Limb (tissue), 2 donors: ENCODE measurements around the gene KCNIP3.

Experiments
- DNase-seq, 2 donors: peaks; one replicate each; pipeline ENCODE4 v3.0.0-alpha.2; 2016; ENCODE audit errors: extremely low spot score in 2 of 2

The KCNIP3 gene

DNA sequence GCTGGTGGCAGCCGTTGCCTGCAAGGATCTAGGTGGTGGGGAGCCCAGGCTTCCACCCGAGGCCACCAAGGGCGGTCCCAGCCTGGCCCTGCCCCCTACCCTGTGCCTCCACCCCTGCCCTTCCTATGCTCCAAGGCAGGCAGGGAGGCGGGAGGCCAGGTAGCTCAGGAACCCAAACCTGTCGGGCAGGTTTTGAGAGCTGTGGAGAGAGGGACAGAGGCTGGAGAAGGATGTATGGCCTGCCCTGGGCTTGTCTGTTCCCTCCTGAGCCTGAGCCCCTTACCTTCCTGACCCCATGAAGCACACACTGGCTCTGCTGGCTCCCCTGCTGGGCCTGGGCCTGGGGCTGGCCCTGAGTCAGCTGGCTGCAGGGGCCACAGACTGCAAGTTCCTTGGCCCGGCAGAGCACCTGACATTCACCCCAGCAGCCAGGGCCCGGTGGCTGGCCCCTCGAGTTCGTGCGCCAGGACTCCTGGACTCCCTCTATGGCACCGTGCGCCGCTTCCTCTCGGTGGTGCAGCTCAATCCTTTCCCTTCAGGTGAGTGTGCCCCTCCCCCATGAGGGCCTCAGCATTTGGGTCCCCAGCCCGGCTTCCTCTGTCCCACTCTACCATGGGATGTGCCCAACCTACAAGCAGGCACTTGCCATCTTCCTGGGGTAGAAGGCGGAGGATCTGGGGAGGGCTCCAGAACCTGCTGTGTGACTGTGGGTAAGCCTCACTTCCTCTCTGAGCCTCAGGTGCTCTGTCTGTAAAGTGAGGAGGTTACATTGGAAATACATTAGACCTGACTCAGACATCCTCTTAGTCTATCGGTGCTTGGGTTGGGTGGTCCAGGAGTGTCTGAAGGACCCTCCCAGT is 22.6 kb upstream of the KCNIP3 start, which contains the start of gene PROM2:
Gene PROM2 (plus strand): TSS at position 159 of the 860 bp plus-strand sequence. CDS start 137 bp downstream, at position 296.
- DNase-seq: no peak

GRCh38 chr2:95275151-95275515 is 22.0 kb upstream of the KCNIP3 start:
- no peak for DNase-seq

- no peak for DNase-seq
Observed at GRCh38 chr2:95275601-95276243, 21.4 kb upstream of the KCNIP3 start.

- DNase-seq: no peak
Observed at GRCh38 chr2:95276244-95276887, 20.8 kb upstream of the KCNIP3 start.

DNA sequence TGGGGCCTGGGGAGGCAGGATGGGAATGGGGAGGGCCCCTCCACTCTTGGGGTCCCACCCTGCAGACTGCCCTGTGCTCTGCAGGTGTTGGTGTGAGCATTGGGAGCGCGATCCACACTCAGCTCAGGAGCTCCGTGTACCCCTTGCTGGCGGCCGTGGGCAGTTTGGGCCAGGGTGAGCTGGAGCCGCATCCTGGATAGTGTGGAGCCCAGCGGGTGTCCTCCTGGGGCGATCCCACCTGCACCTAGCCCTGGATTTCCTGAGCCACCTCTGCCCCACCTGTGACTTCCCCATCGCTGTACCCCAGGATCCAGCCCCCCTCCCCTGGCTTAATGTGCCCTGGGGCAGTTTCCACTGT is 20.3 kb upstream of the KCNIP3 start:
- no peak for DNase-seq

DNA sequence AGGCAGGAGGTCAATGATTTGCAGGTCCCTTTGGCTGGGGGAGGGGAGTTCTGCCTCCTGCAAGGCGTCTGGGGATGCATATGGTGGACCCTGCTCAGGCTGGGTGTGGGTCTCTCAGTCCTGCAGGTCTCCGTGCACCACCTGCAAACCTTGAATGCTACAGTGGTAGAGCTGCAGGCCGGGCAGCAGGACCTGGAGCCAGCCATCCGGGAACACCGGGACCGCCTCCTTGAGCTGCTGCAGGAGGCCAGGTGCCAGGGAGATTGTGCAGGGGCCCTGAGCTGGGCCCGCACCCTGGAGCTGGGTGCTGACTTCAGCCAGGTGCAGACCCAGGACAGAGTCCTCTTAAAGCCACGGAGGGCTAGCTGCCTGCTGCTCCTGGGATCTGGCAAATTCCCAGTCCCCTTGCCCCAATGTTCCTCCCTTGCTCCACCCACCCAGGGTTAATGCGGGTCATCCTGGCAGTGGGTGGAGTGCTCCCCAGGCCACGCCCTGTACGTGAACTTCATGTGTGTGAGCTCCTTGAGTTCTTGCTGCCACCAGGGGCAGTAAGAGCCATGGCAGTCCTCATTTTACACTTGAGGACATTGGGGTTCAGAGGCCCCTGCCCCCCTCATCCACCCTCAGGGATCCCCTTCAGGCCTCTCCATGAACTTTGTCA is 19.8 kb upstream of the KCNIP3 start:
- no peak for DNase-seq

GRCh38 chr2:95278051-95278471 is 19.1 kb upstream of the KCNIP3 start:
- no peak for DNase-seq

DNA sequence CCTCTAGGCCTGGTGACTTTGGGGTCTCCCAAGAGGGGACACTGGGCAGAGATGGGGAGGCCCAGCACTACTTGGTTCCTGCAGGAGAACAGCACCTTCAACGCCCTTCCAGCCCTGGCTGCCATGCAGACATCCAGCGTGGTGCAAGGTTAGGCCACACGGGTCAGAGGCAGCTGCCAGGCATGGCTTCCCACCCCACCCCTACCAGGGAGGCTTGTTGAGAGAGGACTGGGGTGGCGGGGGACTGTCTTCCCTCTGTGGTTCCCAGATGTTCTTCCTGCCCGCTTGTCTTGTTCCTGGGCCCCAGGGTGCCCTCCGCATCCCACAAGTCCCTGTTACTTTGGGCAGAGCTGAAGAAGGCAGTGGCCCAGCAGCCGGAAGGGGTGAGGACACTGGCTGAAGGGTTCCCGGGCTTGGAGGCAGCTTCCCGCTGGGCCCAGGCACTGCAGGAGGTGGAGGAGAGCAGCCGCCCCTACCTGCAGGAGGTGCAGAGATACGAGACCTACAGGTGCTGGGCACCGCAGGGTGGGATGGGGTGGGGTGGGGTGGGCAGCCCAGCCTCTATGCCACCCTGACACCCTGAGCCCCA is 18.4 kb upstream of the KCNIP3 start:
- DNase-seq: no peak

DNA sequence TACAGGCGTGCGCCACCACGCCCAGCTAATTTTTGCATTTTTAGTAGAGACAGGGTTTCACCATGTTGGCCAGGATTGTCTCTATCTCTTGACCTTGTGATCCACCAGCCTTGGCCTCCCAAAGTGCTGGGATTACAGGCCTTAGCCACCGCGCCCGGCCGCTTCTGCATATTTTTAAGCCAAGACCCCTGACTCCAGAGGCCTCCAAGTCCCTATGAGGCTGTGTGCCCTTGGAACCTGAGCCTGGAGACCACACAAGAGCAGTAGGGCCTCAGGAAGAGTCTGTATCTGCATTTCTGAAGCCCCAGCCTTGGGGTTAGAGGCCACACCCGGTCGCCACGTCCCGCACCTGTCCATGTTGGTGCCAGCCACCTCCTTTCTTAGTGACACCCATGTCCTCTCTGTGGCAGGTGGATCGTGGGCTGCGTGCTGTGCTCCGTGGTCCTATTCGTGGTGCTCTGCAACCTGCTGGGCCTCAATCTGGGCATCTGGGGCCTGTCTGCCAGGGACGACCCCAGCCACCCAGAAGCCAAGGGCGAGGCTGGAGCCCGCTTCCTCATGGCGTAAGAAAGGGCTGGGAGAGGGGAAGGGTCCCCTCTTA is 17.6 kb upstream of the KCNIP3 start:
- no peak for DNase-seq

GRCh38 chr2:95281071-95281470 is 16.1 kb upstream of the KCNIP3 start:
- DNase-seq: no peak

GRCh38 chr2:95281786-95282185 is 15.4 kb upstream of the KCNIP3 start:
- DNase-seq: no peak

- no peak for DNase-seq
Observed at GRCh38 chr2:95282458-95282857, 14.7 kb upstream of the KCNIP3 start.

DNA sequence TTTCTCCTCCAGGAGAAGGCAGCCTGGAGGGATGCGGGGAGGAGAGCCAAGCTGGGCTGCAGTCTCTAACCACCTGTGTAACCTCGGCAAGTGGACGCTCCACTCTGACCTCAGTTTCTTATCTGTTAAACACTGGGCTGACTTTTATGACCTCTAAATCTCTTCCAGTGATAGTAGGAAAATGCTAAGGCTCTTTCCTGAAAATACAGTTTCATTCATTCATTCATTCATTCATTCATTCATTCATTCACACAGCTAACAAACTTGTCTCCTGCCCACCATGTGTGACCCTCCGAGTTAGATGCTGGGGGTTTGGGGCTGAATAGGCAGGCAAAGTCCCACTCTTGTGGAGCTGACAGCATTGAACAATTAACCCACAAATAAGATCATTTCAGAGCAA is 13.6 kb upstream of the KCNIP3 start:
- DNase-seq: no peak

GRCh38 chr2:95284886-95285541 is 12.1 kb upstream of the KCNIP3 start:
- no peak for DNase-seq

DNA sequence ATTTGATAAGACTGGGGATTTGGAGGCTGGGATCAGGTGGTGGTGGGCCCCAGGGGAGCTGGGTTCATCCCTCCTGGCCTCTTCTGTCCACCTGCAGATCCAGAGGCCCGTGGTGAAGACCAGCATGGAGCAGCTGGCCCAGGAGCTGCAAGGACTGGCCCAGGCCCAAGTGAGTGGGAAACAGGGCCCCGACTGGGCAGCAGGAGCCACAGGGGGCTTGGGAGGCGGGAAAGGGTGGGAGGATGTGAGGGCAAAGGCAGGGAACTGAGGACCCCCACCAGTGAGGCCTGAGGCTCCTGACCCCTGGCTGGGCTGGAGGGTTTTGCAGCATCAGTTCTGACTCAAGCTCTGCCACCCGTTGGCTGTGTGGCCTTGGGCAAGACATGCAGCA is 11.6 kb upstream of the KCNIP3 start:
- DNase-seq: no peak

DNA sequence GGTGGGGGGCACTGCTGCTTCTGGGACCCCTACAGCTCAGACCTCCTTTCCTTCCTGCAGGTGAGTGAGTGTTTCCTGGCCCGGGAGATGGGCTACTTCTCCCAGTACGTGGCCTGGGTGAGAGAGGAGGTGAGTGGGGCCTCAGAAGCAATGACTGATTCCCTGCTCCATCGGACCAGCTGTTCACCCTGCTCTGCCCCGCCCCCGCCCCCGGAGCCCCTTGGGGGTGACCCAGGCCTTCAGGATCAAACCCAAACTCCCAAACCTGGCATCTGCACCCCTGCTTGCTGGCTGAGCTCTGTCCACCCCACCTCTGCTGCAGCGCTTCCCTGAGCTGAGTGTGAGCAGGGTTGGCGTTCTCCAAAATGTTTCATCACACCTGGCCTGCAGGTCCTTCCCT is 9.8 kb upstream of the KCNIP3 start:
- no peak for DNase-seq

GRCh38 chr2:95287806-95288205 is 9.3 kb upstream of the KCNIP3 start:
- DNase-seq: no peak

DNA sequence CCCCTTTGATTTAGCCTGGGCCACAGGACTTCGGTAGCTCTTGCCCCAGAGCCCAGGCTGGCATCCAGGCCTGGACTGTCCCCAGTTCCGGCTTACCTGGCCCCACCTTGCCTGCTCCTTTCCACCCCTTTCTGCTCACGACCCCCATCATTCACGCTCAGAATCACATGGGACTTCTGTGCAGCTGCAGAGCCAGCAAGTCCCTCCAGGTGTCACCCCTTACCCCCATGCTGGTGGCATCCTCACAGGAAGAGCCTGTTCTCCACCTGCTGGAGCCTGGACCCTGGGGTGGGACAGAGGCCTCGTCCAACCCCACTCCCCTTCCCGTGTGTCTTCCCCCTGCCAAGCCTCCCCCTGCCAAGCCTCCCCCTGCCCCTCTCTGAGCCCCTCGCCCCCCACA is 7.9 kb upstream of the KCNIP3 start:
- no peak for DNase-seq

GRCh38 chr2:95291222-95291621 is 5.9 kb upstream of the KCNIP3 start:
- DNase-seq: no peak

DNA sequence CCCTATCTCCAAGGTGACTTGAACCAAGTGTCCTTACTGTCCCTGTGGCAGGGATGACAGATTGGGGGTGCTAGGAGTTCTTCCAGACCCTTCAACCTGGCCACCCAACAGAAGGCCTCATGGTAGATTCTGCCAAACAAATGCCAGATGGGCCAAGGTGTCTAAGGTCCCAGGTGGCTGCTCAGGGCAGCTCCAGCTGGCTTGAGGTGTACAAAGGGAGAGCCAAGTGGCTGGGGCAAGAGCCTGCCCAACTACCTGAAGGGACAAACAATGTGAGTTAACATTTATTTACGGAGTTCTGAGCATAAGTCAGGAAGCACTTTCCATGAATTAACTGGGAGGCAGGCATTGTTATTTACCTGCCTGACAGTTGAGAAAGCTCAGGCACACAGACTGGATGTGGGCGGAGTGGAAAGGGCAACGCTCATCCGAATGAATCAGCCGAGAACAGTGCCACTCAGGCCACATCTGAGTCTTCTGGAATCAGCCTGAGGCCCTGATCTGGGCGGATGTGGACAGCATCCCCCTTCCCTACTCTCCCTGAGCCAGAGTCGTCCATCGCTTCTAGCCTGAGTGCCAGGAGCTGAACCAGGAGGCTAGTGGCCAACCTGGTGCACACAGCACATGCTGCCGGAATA is 4.4 kb upstream of the KCNIP3 start:
- no peak for DNase-seq
